ENCODE results near the gene ELOVL5.

Gene ELOVL5

GRCh38 chr6:53264337-53264736 lies 84.4 kb downstream of the ELOVL5 start:
- TF ChIP-seq ZFX (IDR thresholded peaks at IDR 0.05) (no peak), CTCF (conservative IDR thresholded peaks at IDR 0.05) (no peak)

DNA sequence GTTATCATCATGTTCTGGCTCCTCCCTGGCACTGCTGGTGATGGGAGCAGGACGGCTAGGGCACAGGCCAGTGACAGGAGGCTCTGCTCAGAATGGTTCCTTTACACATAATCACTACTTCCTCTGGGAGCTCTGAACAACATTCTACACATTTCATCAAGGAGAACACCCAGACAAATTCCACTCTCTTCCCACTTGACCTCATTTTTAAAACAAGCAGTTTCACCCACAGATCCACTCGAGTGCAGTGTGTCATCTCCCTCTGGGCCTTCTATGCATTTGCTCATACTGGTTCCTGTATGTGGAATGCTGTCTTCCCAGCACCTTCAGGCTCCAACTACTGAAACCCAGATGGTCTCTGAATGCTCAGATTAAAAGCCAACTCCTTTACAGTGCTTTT lies 84.8 kb downstream of the ELOVL5 start:
- H3K27ac ChIP-seq: no peak overlapping the region
- no peak for TF ChIP-seq ZFX (IDR thresholded peaks at IDR 0.05)
- no peak for TF ChIP-seq CTCF (conservative IDR thresholded peaks at IDR 0.05)

More at GRCh38 chr6:53264337-53264736, 84.4 kb downstream of the ELOVL5 start:
- no peak overlapping the region for H3K27ac ChIP-seq

- TF ChIP-seq CTCF (conservative IDR thresholded peaks at IDR 0.05) (no peak), ZFX (IDR thresholded peaks at IDR 0.05) (no peak)
- no peak overlapping the region for H3K27ac ChIP-seq
Measured at GRCh38 chr6:53259860-53260580, 88.7 kb downstream of the ELOVL5 start.

- no peak for TF ChIP-seq ZFX (IDR thresholded peaks at IDR 0.05)
- TF ChIP-seq CTCF (conservative IDR thresholded peaks at IDR 0.05): no peak
- H3K27ac ChIP-seq: no peak overlapping the region
Measured at GRCh38 chr6:53258774-53259155, 90.0 kb downstream of the ELOVL5 start.

DNA sequence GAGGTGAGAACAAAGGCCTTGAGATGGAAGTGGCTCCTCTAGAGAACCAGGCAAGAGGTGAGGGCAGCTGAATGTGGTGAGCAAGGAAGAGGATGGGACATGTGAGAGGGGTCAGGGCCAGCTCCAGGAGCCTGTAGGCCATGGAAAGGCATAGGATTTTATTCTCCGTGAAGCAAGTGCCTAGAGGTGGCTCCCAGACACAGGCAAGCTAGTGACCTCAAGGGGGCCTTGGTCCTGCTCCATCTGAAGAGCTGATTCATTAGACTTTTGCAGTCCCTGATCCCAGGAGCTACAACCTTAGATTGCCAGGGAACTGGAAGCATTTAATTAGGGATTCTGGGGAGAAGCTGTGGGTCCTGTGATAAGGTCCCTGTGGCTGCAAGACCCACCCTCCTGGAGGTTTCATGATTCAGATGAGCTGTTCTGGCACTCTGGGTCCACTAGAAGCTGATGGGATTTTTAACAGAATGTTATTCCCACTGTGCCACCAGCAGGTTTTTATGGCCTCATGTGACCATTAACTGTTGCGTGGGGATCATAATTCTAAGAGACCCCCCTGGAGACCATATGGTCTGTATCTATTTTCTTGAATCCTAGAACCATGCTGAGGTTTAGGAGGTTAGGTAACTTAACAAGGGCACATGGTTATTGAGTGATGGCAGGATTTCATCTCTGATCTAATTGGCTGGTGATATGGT lies 90.5 kb downstream of the ELOVL5 start:
- H3K27ac ChIP-seq: no peak overlapping the region
- no peak for TF ChIP-seq CTCF (conservative IDR thresholded peaks at IDR 0.05)
- no peak for TF ChIP-seq ZFX (IDR thresholded peaks at IDR 0.05)

DNA sequence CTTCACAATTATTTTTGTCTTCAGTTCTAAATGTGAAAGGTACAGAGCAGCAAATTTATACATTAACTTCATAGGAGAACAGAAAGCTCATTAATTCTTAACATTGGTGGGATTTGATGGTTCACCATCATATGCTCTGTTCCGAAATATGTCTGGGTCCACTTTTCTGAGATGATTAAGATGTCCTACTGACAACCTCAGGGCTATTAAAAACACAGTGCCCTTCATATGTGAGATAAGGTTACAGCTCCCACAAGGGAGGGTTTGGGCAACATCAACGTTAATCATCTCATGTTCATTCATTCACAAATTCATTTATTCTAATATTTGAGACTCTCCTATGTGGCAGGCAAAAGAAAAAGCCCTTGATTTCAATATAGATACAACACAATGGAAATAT lies 91.2 kb downstream of the ELOVL5 start:
- TF ChIP-seq ZFX (IDR thresholded peaks at IDR 0.05) (no peak), CTCF (conservative IDR thresholded peaks at IDR 0.05) (no peak)
- no peak overlapping the region for H3K27ac ChIP-seq

DNA sequence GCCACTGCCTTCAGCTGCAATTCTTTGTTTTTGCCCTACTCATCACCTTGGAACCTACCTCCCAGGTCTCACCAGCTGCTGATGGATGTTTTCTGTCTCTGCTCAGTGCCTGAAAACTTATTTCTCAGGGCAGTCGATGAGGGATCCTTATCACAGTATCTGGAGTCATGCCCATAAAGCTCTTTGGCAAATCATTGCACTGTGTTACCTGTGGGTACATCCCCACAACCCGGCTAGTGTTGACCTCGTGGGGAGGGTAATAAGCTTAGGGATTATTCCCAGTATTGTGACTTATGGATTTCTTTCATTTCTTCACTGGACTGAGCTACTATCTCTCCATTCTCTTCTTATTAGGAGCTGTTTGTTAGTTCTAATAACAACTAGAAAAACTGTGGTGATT lies 91.7 kb downstream of the ELOVL5 start:
- no peak overlapping the region for H3K27ac ChIP-seq
- no peak for TF ChIP-seq ZFX (IDR thresholded peaks at IDR 0.05)
- no peak for TF ChIP-seq CTCF (conservative IDR thresholded peaks at IDR 0.05)

All from C4-2B (cell line).